CD4-positive, alpha-beta T cell (primary cell): ENCODE measurements around the gene CD34. TPM values are rescaled to one million over a fixed set of nuclear protein-coding genes. Genes with fewer than 3 reads are reported as not detected.

Experiments
- ATAC-seq: fragments of 200-7000 bp; cut with Tn5 transposase; one replicate; pipeline ENCODE4 v1.10.0; 2022; ENCODE audit warnings: mild to moderate bottlenecking; ENCODE audit not compliant: poor library complexity
- CTCF ChIA-PET: fragments of 350-600 bp; sonication (Branson Sonifier 250); formaldehyde crosslinking; loops from one replicate; lab custom pipeline; 2021; ENCODE audit warnings: antibody characterized with exemption, inconsistent platforms; lab: Charles Lee
- POLR2A ChIA-PET: fragments of 350-600 bp; sonication (Branson Sonifier 250); formaldehyde crosslinking; loops from one replicate; lab custom pipeline; 2021; ENCODE audit warnings: antibody characterized with exemption, inconsistent platforms; lab: Charles Lee
- DNase-seq, 14 experiments: peaks; one replicate each; pipeline ENCODE4 v3.0.0-alpha.2; 2013 to 2020; ENCODE audit warnings: mixed read lengths in 2 of 14
- H3K27ac ChIP-seq, 2 donors: one replicate each; pipeline versions ENCODE4 v1.5.1 to v1.7.0; 2013; ENCODE audit warnings: low read length in 2 of 2, low read depth in 1 of 2, mild to moderate bottlenecking in 1 of 2
- H3K27me3 ChIP-seq, 2 experiments: 1 replicate in 1 of 2; 2 replicates in 1 of 2; pipeline versions ENCODE4 v1.6.1 to v1.7.0; 2013; ENCODE audit warnings: low read length in 2 of 2, control low read depth in 1 of 2, mild to moderate bottlenecking in 1 of 2, moderate library complexity in 1 of 2; ENCODE audit not compliant: insufficient read depth in 2 of 2, control insufficient read depth in 1 of 2
- H3K36me3 ChIP-seq: one replicate; pipeline ENCODE4 v1.6.1; 2013; ENCODE audit warnings: low read length, control low read depth; ENCODE audit not compliant: insufficient read depth
- H3K4me1 ChIP-seq: one replicate; pipeline ENCODE4 v1.6.1; 2013; ENCODE audit warnings: low read length, control low read depth; ENCODE audit not compliant: insufficient read depth
- H3K4me3 ChIP-seq: one replicate; pipeline ENCODE4 v1.5.1; 2013; ENCODE audit warnings: mild to moderate bottlenecking, low read length, moderate library complexity
- H3K9me3 ChIP-seq, 2 experiments: 1 replicate in 1 of 2; 2 replicates in 1 of 2; pipeline versions ENCODE4 v1.6.1 to v1.7.0; 2013; ENCODE audit warnings: low read length in 2 of 2, mild to moderate bottlenecking in 2 of 2, control low read depth in 1 of 2, moderate library complexity in 1 of 2; ENCODE audit not compliant: control insufficient read depth in 1 of 2, insufficient read depth in 1 of 2
- H3K27ac Mint-ChIP-seq: one replicate; pipeline ENCODE4 v1.8.0; 2020; ENCODE audit warnings: mixed read lengths
- H3K27me3 Mint-ChIP-seq: one replicate; pipeline ENCODE4 v1.8.0; 2021; ENCODE audit warnings: mixed read lengths
- H3K36me3 Mint-ChIP-seq: one replicate; pipeline ENCODE4 v1.8.0; 2021; ENCODE audit warnings: low read depth, mixed read lengths
- H3K4me1 Mint-ChIP-seq: one replicate; pipeline ENCODE4 v1.8.0; 2021; ENCODE audit warnings: low read depth, mixed read lengths
- H3K4me3 Mint-ChIP-seq: one replicate; pipeline ENCODE4 v1.8.0; 2020; ENCODE audit warnings: mild to moderate bottlenecking, mixed read lengths
- H3K9me3 Mint-ChIP-seq: one replicate; pipeline ENCODE4 v1.8.0; 2020; ENCODE audit warnings: mixed read lengths
- intact Hi-C, 2 experiments: fragments of 100-400 bp; cut with DNase I in 1 of 2; cut with micrococcal nuclease in 1 of 2; formaldehyde crosslinking; loops; one replicate each; pipeline versions ENCODE4 v1.15.1 to v1.9.0; 2023 to 2025; cut with DNase I, micrococcal nuclease
- total RNA-seq, 174 experiments: library from RNA in 2 of 174; stranded (reverse) in 2 of 174; gene quantifications; one replicate each; pipeline ENCODE4 v1.2.3 and lab custom pipeline; 2021 to 2026
- TF ChIP-seq, protein P1 (sequence below): fragments of 200-600 bp; IDR thresholded peaks from one replicate; pipeline ENCODE4 v1.8.0; 2022; ENCODE audit warnings: antibody characterized with exemption, mild to moderate bottlenecking

The CD34 gene
- total RNA-seq, 2 experiments from 2014 or later = not detected

DNA sequence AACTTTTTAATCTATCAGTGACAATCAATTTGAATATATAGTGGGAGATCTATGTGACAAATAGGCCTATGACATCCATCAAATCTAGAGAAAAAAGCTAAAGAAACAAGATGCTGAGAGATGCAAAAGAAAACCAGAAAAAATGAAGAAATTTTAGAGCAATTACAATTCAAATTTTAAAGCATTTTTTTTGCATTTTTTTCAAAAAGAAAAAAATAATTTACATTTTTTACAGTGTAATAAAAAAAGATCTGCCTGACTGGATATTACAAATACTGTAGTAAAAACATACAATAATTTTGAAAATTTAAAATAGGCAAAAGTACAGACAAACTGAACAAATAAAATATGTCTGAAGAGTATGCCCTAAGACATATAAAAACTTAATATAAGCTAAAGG, 14.4 kb downstream of the CD34 start:
- Histone ChIP-seq H3K36me3 (no peaks in the 10 kb centered on the region), H3K4me1 (no peaks in the 10 kb centered on the region), H3K27ac (no peak overlapping the region), H3K4me3 (no peak overlapping the region), H3K9me3 (no peaks in the 10 kb centered on the region), H3K27me3 (no peaks in the 10 kb centered on the region)
- H3K9me3 Mint-ChIP-seq = no peaks in the 10 kb centered on the region
- no peak overlapping the region for H3K27ac Mint-ChIP-seq
- DNase-seq (no peak), ATAC-seq (no peak)
- TF ChIP-seq, protein P1, sequence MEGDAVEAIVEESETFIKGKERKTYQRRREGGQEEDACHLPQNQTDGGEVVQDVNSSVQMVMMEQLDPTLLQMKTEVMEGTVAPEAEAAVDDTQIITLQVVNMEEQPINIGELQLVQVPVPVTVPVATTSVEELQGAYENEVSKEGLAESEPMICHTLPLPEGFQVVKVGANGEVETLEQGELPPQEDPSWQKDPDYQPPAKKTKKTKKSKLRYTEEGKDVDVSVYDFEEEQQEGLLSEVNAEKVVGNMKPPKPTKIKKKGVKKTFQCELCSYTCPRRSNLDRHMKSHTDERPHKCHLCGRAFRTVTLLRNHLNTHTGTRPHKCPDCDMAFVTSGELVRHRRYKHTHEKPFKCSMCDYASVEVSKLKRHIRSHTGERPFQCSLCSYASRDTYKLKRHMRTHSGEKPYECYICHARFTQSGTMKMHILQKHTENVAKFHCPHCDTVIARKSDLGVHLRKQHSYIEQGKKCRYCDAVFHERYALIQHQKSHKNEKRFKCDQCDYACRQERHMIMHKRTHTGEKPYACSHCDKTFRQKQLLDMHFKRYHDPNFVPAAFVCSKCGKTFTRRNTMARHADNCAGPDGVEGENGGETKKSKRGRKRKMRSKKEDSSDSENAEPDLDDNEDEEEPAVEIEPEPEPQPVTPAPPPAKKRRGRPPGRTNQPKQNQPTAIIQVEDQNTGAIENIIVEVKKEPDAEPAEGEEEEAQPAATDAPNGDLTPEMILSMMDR = no peak
- intact Hi-C loops = no loop called here
- ChIA-PET POLR2A (interaction anchor here (1.4 kb wide), 1 partner anchor 22 kb away, joined by 4 read pairs; no protein-coding TSS in a partner anchor), CTCF (interaction anchor here (1.0 to 1.4 kb wide), 2 partner anchors 12 to 183 kb away, joined by 3 to 4 read pairs; no protein-coding TSS in a partner anchor)
- no peak overlapping the region for H3K4me3 Mint-ChIP-seq
- no peaks in the 10 kb centered on the region for H3K36me3 Mint-ChIP-seq
- no peaks in the 10 kb centered on the region for H3K27me3 Mint-ChIP-seq
- no peaks in the 10 kb centered on the region for H3K4me1 Mint-ChIP-seq

DNA sequence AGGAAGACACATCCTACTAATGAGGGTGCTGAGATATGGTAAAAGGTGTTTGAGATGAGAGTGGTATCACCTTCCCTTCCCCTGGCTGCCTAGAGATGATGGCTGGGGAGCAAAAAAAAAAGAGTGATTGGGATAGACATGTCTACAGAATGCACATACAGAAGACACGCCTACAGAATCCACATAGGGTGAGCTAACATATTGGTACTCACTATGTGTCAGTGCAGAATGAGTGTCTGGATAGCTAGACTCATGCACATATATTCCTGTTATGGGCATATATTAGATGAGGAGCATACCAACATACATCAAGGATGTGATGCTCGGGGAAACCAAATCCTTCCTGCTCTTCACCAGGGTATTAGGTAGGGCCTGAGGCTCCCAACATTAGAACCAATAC, 16.2 kb downstream of the CD34 start:
- intact Hi-C loops = no loop called here
- Histone ChIP-seq H3K4me1 (peaks cover 6% of the 10 kb centered on the region), H3K27ac (no peak overlapping the region), H3K9me3 (no peaks in the 10 kb centered on the region), H3K4me3 (no peak overlapping the region), H3K36me3 (no peaks in the 10 kb centered on the region), H3K27me3 (no peaks in the 10 kb centered on the region)
- DNase-seq = no peak
- H3K27ac Mint-ChIP-seq = no peak overlapping the region
- H3K4me3 Mint-ChIP-seq = no peak overlapping the region
- H3K36me3 Mint-ChIP-seq = no peaks in the 10 kb centered on the region
- no peaks in the 10 kb centered on the region for H3K9me3 Mint-ChIP-seq
- no peaks in the 10 kb centered on the region for H3K27me3 Mint-ChIP-seq
- POLR2A ChIA-PET = no interaction called here
- H3K4me1 Mint-ChIP-seq = no peaks in the 10 kb centered on the region
- TF ChIP-seq, protein P1 = no peak
- CTCF ChIA-PET = interaction anchor here (1.5 kb wide), 1 partner anchor 66 kb away, joined by 3 read pairs; no protein-coding TSS in a partner anchor
- ATAC-seq = no peak

DNA sequence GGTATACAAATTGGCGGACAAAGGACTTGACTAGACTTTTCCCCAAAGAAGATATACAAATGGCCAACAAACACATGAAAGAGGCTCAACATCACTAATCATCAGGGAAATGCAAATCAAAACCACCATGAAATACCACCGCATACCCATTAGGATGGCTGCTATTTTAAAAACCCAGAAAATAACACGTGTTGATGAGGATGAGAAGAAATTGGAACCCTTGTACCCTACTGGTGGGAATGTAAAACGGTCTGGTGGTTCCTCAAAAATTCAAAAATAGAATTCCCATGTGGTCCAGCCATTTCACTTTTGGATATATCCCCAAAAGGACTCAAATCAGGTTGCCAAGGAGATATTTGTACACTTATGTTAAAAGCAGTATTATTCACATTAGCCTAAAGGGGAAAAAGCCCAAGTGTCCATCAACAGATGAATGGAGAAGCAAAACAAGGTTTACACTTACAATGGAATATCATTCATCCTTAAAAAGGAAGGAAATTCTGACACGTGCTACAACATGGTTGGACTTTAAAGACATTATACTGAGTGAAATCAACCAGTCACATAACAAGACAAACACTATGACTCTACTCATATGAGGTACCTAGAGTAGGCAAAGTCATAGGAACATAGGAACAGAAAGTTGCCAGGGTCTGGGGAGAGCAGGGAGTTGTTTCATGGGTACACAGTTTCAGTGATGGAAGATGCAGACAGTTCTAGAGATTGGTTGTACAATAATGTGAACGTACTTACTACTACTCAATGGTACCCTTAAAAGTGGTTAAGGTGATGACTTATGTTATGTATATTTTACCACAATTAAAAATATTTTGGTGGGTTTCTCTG, 17.0 kb downstream of the CD34 start:
- Histone ChIP-seq H3K27ac (no peak overlapping the region), H3K27me3 (no peaks in the 10 kb centered on the region), H3K4me3 (no peak overlapping the region), H3K36me3 (no peaks in the 10 kb centered on the region), H3K9me3 (no peaks in the 10 kb centered on the region), H3K4me1 (peaks cover 6% of the 10 kb centered on the region)
- DNase-seq (no peak), ATAC-seq (no peak)
- Mint-ChIP-seq H3K4me1 (no peaks in the 10 kb centered on the region), H3K27me3 (no peaks in the 10 kb centered on the region), H3K9me3 (no peaks in the 10 kb centered on the region), H3K36me3 (no peaks in the 10 kb centered on the region), H3K4me3 (no peak overlapping the region), H3K27ac (no peak overlapping the region)
- TF ChIP-seq, protein P1 = no peak
- ChIA-PET POLR2A (no interaction called here), CTCF (interaction anchor here (1.5 kb wide), 1 partner anchor 67 kb away, joined by 3 read pairs; no protein-coding TSS in a partner anchor)
- intact Hi-C loops = no loop called here
